K562 (cell line): Measurements from ENCODE around the gene ALG8. TPM values are rescaled to one million over a fixed set of nuclear protein-coding genes. Genes with fewer than 3 reads are reported as not detected.
A peak's percentile ranks its signal among the peaks of the same experiment; 100 is the strongest.

Source experiments
- BRF1 ChIP-seq: IDR thresholded peaks from 3 replicates; pipeline ENCODE4 v1.6.1; 2011; ENCODE audit warnings: borderline replicate concordance, mild to moderate bottlenecking; ENCODE audit not compliant: insufficient read length; ENCODE audit errors: extremely low read depth
- HCFC1 ChIP-seq: IDR thresholded peaks from 2 replicates; pipeline ENCODE4 v1.6.1; 2012; ENCODE audit warnings: low read depth, low read length, improper control_type of control experiment
- NKRF ChIP-seq: fragments of 450-650 bp; IDR thresholded peaks from 2 replicates; pipeline ENCODE4 v1.6.1; 2016; ENCODE audit warnings: borderline replicate concordance
- NR2C1 ChIP-seq, 2 experiments: fragments of 450-650 bp; IDR thresholded peaks; 2 replicates each; pipeline ENCODE4 v1.6.1; 2017; ENCODE audit warnings: mild to moderate bottlenecking in 2 of 2, antibody characterized with exemption in 1 of 2, inconsistent platforms in 1 of 2, missing compliant biosample characterization in 1 of 2, missing genetic modification characterization in 1 of 2
- PHTF2 ChIP-seq: fragments of 250-450 bp; sonication (Bioruptor Pico); IDR thresholded peaks from 2 replicates; pipeline ENCODE4 v1.5.0; 2021; ENCODE audit warnings: mild to moderate bottlenecking
- SREBF1 ChIP-seq: fragments of 150-350 bp; IDR thresholded peaks from 2 replicates; pipeline ENCODE4 v1.6.1; 2014; ENCODE audit warnings: antibody characterized with exemption, low read depth, low read length, borderline replicate concordance
- TEAD1 ChIP-seq, 2 experiments: fragments of 450-650 bp in 1 of 2; sonication (generic) in 1 of 2; formaldehyde crosslinking; IDR thresholded peaks; 2 replicates each; pipeline versions ENCODE4 v1.4.0 to v1.8.0; 2020 to 2022; ENCODE audit warnings: mild to moderate bottlenecking in 2 of 2, missing genetic modification reagents in 1 of 2
- TRIM25 ChIP-seq: fragments of 450-650 bp; IDR thresholded peaks from 2 replicates; pipeline ENCODE4 v1.7.0; 2016; ENCODE audit warnings: borderline replicate concordance
- ZNF639 ChIP-seq, 2 experiments: fragments of 200-800 bp in 1 of 2; sonication (Bioruptor generic) in 1 of 2; sonication (generic) in 1 of 2; formaldehyde crosslinking in 1 of 2; IDR thresholded peaks in 1 of 2; conservative IDR thresholded peaks in 1 of 2; 2 replicates each; pipeline versions ENCODE4 v1.5.0 to v1.6.1; 2016 to 2020; ENCODE audit warnings: missing compliant biosample characterization in 1 of 2, missing genetic modification characterization in 1 of 2, missing genetic modification reagents in 1 of 2
- ZNF778 ChIP-seq: fragments of 450-650 bp; formaldehyde crosslinking; IDR thresholded peaks from 2 replicates; pipeline ENCODE4 v1.4.0; 2020; ENCODE audit warnings: mild to moderate bottlenecking, moderate library complexity
- polyA plus RNA-seq, 8 experiments: library from polyadenylated mRNA; depleted of rRNA in 4 of 8; stranded (reverse) in 5 of 8; unstranded in 3 of 8; fragments of >200 nt; fragmentation: Nextera tagmentation in 2 of 8; fragmentation: Illumina TruSeq in 1 of 8; extraction: Ambion mirVana in 2 of 8; extraction: Trizol in 1 of 8; gene quantifications; 2 replicates each; pipeline versions ENCODE4 v1.2.1 to v1.2.3, GENCODE V29; 2011 to 2014; ENCODE audit warnings: inconsistent platforms in 1 of 8, missing spikeins in 1 of 8
- total RNA-seq, 7 experiments: library from RNA; depleted of rRNA in 6 of 7; stranded (reverse); fragments of >200 nt in 6 of 7; fragmentation: Illumina TruSeq in 2 of 7; extraction: Trizol in 2 of 7; gene quantifications; 2 replicates each; pipeline versions ENCODE4 v1.2.1 to v1.2.3, GENCODE V29; 2011 to 2021; ENCODE audit warnings: low replicate concordance in 1 of 7
- TF ChIP-seq, protein P1 (sequence below): fragments of 250-450 bp; sonication (Bioruptor Pico); IDR thresholded peaks from 2 replicates; pipeline ENCODE4 v1.5.0; 2021; ENCODE audit warnings: mild to moderate bottlenecking, moderate library complexity
- TF ChIP-seq, protein P2 (sequence below): fragments of 250-450 bp; sonication (Bioruptor Pico); IDR thresholded peaks from 2 replicates; pipeline ENCODE4 v1.8.0; 2021; ENCODE audit warnings: moderate library complexity, mild to moderate bottlenecking, inconsistent platforms
- TF ChIP-seq, protein P3 (sequence below): fragments of 450-650 bp; formaldehyde crosslinking; IDR thresholded peaks from 2 replicates; pipeline ENCODE4 v1.4.0; 2020; ENCODE audit warnings: mild to moderate bottlenecking

Gene ALG8
- total and polyA plus RNA-seq, 9 of the 15 experiments (the other 6 are each of a cell fraction or from before 2014, with no cell fraction given): 59.3 to 189 (median 106) TPM

GRCh38 chr11:78079232-78080083, 60.0 kb downstream of the ALG8 start, which contains the start of gene NDUFC2 (continued):
- TF ChIP-seq, protein P1, sequence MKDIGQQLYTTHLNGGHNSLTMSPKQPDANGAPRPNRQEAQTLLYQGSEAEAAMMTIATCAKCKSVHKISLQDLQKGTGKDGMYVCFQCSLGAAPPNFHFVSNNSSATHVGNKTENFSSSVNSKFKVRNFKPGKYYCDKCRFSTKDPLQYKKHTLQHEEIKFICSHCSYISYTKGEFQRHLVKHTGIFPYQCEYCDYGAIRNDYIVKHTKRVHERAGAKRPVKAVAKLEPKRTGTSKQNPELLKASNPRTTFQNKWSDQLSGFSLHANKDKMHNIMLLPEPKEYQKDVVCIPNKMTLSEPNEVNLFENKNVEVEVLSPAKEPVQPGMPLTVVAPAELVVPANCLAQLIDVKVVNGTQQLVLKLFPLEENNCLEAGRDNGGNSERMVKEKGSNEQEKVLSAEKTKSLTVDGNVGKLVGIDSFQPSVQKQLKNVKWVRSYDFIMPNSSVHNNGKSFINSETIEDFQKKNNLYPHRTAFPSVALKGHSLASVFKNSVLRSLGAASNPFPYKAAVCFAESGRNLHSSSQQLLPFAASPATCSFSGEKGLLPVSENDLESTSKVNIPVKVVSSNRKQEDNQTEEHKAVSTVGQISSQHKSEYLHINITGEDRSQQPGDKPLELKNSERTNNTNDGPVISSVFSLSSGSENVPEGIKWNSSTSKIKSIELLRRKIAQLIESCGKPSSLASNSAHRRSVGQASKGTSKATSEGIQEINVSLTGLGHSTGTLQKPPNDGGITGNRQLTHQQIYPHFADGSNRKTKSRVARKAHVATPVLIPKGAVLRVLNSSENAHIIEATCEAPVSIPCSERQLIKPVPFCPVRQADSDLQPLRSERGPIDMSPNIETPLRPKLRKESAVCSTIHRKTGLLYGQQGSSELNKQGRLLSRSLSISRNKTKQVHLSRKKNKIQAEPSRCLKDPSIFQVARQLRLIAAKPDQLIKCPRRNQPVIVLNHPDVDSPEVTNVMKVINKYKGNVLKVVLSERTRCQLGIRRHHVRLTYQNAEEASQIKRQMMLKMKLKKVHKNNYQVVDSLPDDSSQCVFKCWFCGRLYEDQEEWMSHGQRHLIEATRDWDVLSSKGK: no peak
- TF ChIP-seq NKRF: peak; percentile 47; the same call in 1 of the 2 replicates
- 0 out of 2 replicates have a peak, but pooled peaks have one; percentile 45 for TF ChIP-seq SREBF1
- no peak for TF ChIP-seq PHTF2 (CRISPR knock-in tag)
- TF ChIP-seq, protein P2, sequence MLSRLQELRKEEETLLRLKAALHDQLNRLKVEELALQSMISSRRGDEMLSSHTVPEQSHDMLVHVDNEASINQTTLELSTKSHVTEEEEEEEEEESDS (CRISPR knock-in tag): no peak
- peak; percentile 73 to 79; a peak in 2 of 4 replicates for TF ChIP-seq TEAD1 (CRISPR knock-in tag; IDR thresholded peaks at IDR 0.05)
- TF ChIP-seq HCFC1: peak; percentile 86
- TF ChIP-seq ZNF639 (CRISPR knock-in tag; conservative IDR thresholded peaks at IDR 0.05 in 1 of 2, IDR thresholded peaks at IDR 0.05 in 1 of 2): peak in 1 of 2 experiments; percentile 74; a peak in 1 of 4 replicates
- TF ChIP-seq NR2C1 (IDR thresholded peaks at IDR 0.05): 0 out of 2 replicates have a peak, but pooled peaks have one; percentile 15
- peak; percentile 73 for TF ChIP-seq NR2C1 (tag; IDR thresholded peaks at IDR 0.05)
- no peak for TF ChIP-seq TRIM25
- no peak for TF ChIP-seq BRF1
- TF ChIP-seq ZNF778 (CRISPR knock-in tag): no peak
- TF ChIP-seq, protein P3, sequence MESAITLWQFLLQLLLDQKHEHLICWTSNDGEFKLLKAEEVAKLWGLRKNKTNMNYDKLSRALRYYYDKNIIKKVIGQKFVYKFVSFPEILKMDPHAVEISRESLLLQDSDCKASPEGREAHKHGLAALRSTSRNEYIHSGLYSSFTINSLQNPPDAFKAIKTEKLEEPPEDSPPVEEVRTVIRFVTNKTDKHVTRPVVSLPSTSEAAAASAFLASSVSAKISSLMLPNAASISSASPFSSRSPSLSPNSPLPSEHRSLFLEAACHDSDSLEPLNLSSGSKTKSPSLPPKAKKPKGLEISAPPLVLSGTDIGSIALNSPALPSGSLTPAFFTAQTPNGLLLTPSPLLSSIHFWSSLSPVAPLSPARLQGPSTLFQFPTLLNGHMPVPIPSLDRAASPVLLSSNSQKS (CRISPR knock-in tag): no peak
